ENCODE data around the gene NPR3. TPM values are rescaled to one million over a fixed set of nuclear protein-coding genes. Genes with fewer than 3 reads are reported as not detected.

The NPR3 gene
- total and polyA plus RNA-seq, 9 donors = 1.8 to 42.1 (median 5.8) TPM

GRCh38 chr5:32729651-32730050 is 18.5 kb downstream of the NPR3 start:
- H3K27me3 ChIP-seq = no peaks in the 10 kb centered on the region

GRCh38 chr5:32733590-32734340 is 22.6 kb downstream of the NPR3 start:
- intact Hi-C loops (cut with DNase I) = no loop called here
- H3K9me3 ChIP-seq = no peaks in the 10 kb centered on the region
- H3K27me3 ChIP-seq = no peaks in the 10 kb centered on the region
- H3K27ac ChIP-seq = no peak overlapping the region
- H3K4me1 ChIP-seq (ENCODE audit: insufficient read depth) = no peaks in the 10 kb centered on the region
- H3K36me3 ChIP-seq = no peaks in the 10 kb centered on the region
- no peak for DNase-seq
- 78 to 84% (median 80%) methylated on average over 5 of the region's 5 CpGs for WGBS, 3 donors
- no peak for TF ChIP-seq EP300 (IDR thresholded peaks at IDR 0.05)
- no peak for TF ChIP-seq CTCF (IDR thresholded peaks at IDR 0.05)
- TF ChIP-seq POLR2A (IDR thresholded peaks at IDR 0.05) = no peak
- no peak overlapping the region for H3K4me3 ChIP-seq

More at GRCh38 chr5:32729651-32730050, 18.5 kb downstream of the NPR3 start:
- no peak for DNase-seq
- no peaks in the 10 kb centered on the region for H3K4me1 ChIP-seq (ENCODE audit: insufficient read depth)
- H3K4me3 ChIP-seq = no peak overlapping the region
- no peaks in the 10 kb centered on the region for H3K36me3 ChIP-seq
- TF ChIP-seq CTCF (IDR thresholded peaks at IDR 0.05) (no peak), EP300 (IDR thresholded peaks at IDR 0.05) (no peak), POLR2A (IDR thresholded peaks at IDR 0.05) (no peak)
- intact Hi-C loops (cut with DNase I) = no loop called here
- no peaks in the 10 kb centered on the region for H3K9me3 ChIP-seq
- H3K27ac ChIP-seq = no peak overlapping the region

GRCh38 chr5:32734827-32735378 is 23.8 kb downstream of the NPR3 start:
- no peak for DNase-seq
- no peaks in the 10 kb centered on the region for H3K4me1 ChIP-seq (ENCODE audit: insufficient read depth)
- intact Hi-C loops (cut with DNase I) = no loop called here

GRCh38 chr5:32735512-32735911 is 24.4 kb downstream of the NPR3 start:
- H3K27ac ChIP-seq = no peak overlapping the region
- 88 to 93% (median 92%) methylated on average over 5 of the region's 5 CpGs for WGBS, 3 donors
- H3K27me3 ChIP-seq = no peaks in the 10 kb centered on the region
- no peaks in the 10 kb centered on the region for H3K9me3 ChIP-seq
- no peak for DNase-seq
- intact Hi-C loops (cut with DNase I) = no loop called here
- H3K36me3 ChIP-seq = no peaks in the 10 kb centered on the region
- TF ChIP-seq POLR2A (IDR thresholded peaks at IDR 0.05) (no peak), EP300 (IDR thresholded peaks at IDR 0.05) (no peak)
- no peak overlapping the region for H3K4me3 ChIP-seq
- no peaks in the 10 kb centered on the region for H3K4me1 ChIP-seq (ENCODE audit: insufficient read depth)

More at GRCh38 chr5:32734827-32735378, 23.8 kb downstream of the NPR3 start:
- no peak for TF ChIP-seq POLR2A (IDR thresholded peaks at IDR 0.05)
- no peak for TF ChIP-seq EP300 (IDR thresholded peaks at IDR 0.05)
- TF ChIP-seq CTCF (IDR thresholded peaks at IDR 0.05) = no peak
- Histone ChIP-seq H3K27ac (no peak overlapping the region), H3K36me3 (no peaks in the 10 kb centered on the region), H3K4me3 (no peak overlapping the region), H3K27me3 (no peaks in the 10 kb centered on the region), H3K9me3 (no peaks in the 10 kb centered on the region)
- WGBS, 3 donors = 87 to 91% (median 88%) methylated on average over 8 of the region's 8 CpGs

GRCh38 chr5:32736842-32737241 is 25.7 kb downstream of the NPR3 start:
- intact Hi-C loops (cut with DNase I) = no loop called here

More at GRCh38 chr5:32736842-32737241, 25.7 kb downstream of the NPR3 start:
- H3K4me3 ChIP-seq = no peak overlapping the region
- no peaks in the 10 kb centered on the region for H3K27me3 ChIP-seq
- no peak overlapping the region for H3K27ac ChIP-seq
- TF ChIP-seq EP300 (IDR thresholded peaks at IDR 0.05) = no peak
- no peak for TF ChIP-seq CTCF (IDR thresholded peaks at IDR 0.05)
- TF ChIP-seq POLR2A (IDR thresholded peaks at IDR 0.05) = no peak
- WGBS, 3 donors = 64 to 74% (median 72%) methylated on average over 3 of the region's 3 CpGs
- no peaks in the 10 kb centered on the region for H3K4me1 ChIP-seq (ENCODE audit: insufficient read depth)
- no peaks in the 10 kb centered on the region for H3K36me3 ChIP-seq
- H3K9me3 ChIP-seq = no peaks in the 10 kb centered on the region
- DNase-seq = no peak

Data from ovary (tissue), 9 donors.